ENCODE results near the gene CLCN2. TPM values are rescaled to one million over a fixed set of nuclear protein-coding genes. Genes with fewer than 3 reads are reported as not detected.
A peak's percentile ranks its signal among the peaks of the same experiment; 100 is the strongest.

Gene CLCN2
- total RNA-seq, 1 donor from 2014 or later, result 8.1 TPM

GRCh38 chr3:184381261-184382224 is 20.1 kb upstream of the CLCN2 start:
- H3K36me3 ChIP-seq, result peaks cover 0 to 3% of the 10 kb centered on the region in 2 donors
- TF ChIP-seq POLR2A (IDR thresholded peaks at IDR 0.05) (no peak), POLR2AphosphoS5 (IDR thresholded peaks at IDR 0.05; ENCODE audit: insufficient read depth in 1 of 2, low read depth in 1 of 2) (peak in 1 of 2 donors; percentile 44)
- peak overlapping the region; percentile 44 to 89 for H3K4me3 ChIP-seq
- no peaks in the 10 kb centered on the region for H3K9me3 ChIP-seq
- intact Hi-C loops (cut with DNase I), result no loop called here
- no peak for DNase-seq (ENCODE audit: extremely low spot score in 2 of 2)
- no peaks in the 10 kb centered on the region for H3K27me3 ChIP-seq
- peak overlapping the region; percentile 68 for H3K27ac ChIP-seq
- H3K4me1 ChIP-seq, result peaks cover 32% of the 10 kb centered on the region

GRCh38 chr3:184380627-184381260 is 19.3 kb upstream of the CLCN2 start:
- Histone ChIP-seq H3K4me1 (peaks cover 32% of the 10 kb centered on the region), H3K36me3 (peaks cover 0 to under 1% of the 10 kb centered on the region in 2 donors), H3K27me3 (no peaks in the 10 kb centered on the region), H3K4me3 (peak overlapping the region; percentile 44 to 89), H3K9me3 (no peaks in the 10 kb centered on the region), H3K27ac (peak overlapping the region; percentile 68)
- no peak for DNase-seq (ENCODE audit: extremely low spot score in 2 of 2)
- TF ChIP-seq POLR2AphosphoS5 (IDR thresholded peaks at IDR 0.05; ENCODE audit: insufficient read depth in 1 of 2, low read depth in 1 of 2), result no peak
- TF ChIP-seq CTCF (IDR thresholded peaks at IDR 0.05), result no peak
- TF ChIP-seq POLR2A (IDR thresholded peaks at IDR 0.05), result no peak
- intact Hi-C loops (cut with DNase I), result no loop called here

GRCh38 chr3:184380185-184380626 is 18.8 kb upstream of the CLCN2 start:
- TF ChIP-seq POLR2AphosphoS5 (IDR thresholded peaks at IDR 0.05; ENCODE audit: insufficient read depth in 1 of 2, low read depth in 1 of 2) (no peak), POLR2A (IDR thresholded peaks at IDR 0.05) (no peak), CTCF (IDR thresholded peaks at IDR 0.05) (no peak)
- no peaks in the 10 kb centered on the region for H3K27me3 ChIP-seq
- peaks cover 32% of the 10 kb centered on the region for H3K4me1 ChIP-seq
- H3K36me3 ChIP-seq, result no peaks in the 10 kb centered on the region
- intact Hi-C loops (cut with DNase I), result no loop called here
- H3K27ac ChIP-seq, result peak overlapping the region; percentile 68
- DNase-seq (ENCODE audit: extremely low spot score in 2 of 2), result no peak
- H3K9me3 ChIP-seq, result no peaks in the 10 kb centered on the region
- H3K4me3 ChIP-seq, result peak overlapping the region; percentile 44 to 89

- H3K27ac ChIP-seq, result peak within 1 kb of the TSS; percentile 91
- peak within 1 kb of the TSS; percentile 44 to 89 for H3K4me3 ChIP-seq
- intact Hi-C loops (cut with DNase I), result loop anchor here (10.0 kb wide), 1 partner anchor 135 kb away; no protein-coding TSS in a partner anchor
- H3K36me3 ChIP-seq, result no peaks in the 10 kb centered on the region
- no peak for DNase-seq (ENCODE audit: extremely low spot score in 2 of 2)
- peaks cover 32% of the 10 kb centered on the region for H3K4me1 ChIP-seq
- H3K9me3 ChIP-seq, result no peaks in the 10 kb centered on the region
- H3K27me3 ChIP-seq, result no peaks in the 10 kb centered on the region
- TF ChIP-seq POLR2AphosphoS5 (IDR thresholded peaks at IDR 0.05; ENCODE audit: insufficient read depth in 1 of 2, low read depth in 1 of 2) (peak in 1 of 2 donors; percentile 38), POLR2A (IDR thresholded peaks at IDR 0.05) (peak in 1 of 2 donors; percentile 9), CTCF (IDR thresholded peaks at IDR 0.05) (no peak)
Observed at GRCh38 chr3:184379358-184380184, 18.2 kb upstream of the CLCN2 start, which contains the start of gene CHRD. Gene CHRD (plus strand): TSS chr3:184380054. CDS start chr3:184380319, 265 bp downstream.

All from vagina (tissue), 2 donors.